Measurements from ENCODE around the gene SLC26A4. TPM values are rescaled to one million over a fixed set of nuclear protein-coding genes. Genes with fewer than 3 reads are reported as not detected.

Gene SLC26A4
- total and polyA plus RNA-seq, 9 of the 15 experiments (the other 6 are each of a cell fraction or from before 2014, with no cell fraction given): 0.09 to 1.2 (median 0.33) TPM

GRCh38 chr7:107743567-107744344 is 83.1 kb downstream of the SLC26A4 start, which contains the start of gene CBLL1 (continued):
- TF ChIP-seq ZNF639 (CRISPR knock-in tag; conservative IDR thresholded peaks at IDR 0.05 in 1 of 2, IDR thresholded peaks at IDR 0.05 in 1 of 2) (no peak; a peak in 1 of 4 replicates), ZFPM2 (CRISPR knock-in tag; IDR thresholded peaks at IDR 0.05) (no peak), NELFE (IDR thresholded peaks at IDR 0.05; ENCODE audit: insufficient read depth, insufficient read length) (no peak), TAF1 (IDR thresholded peaks at IDR 0.05; ENCODE audit: control insufficient read depth, extremely low read depth, insufficient read depth, low read length, severe bottlenecking) (peak; percentile 87), YBX1 (IDR thresholded peaks at IDR 0.05) (no peak), ZNF785 (CRISPR knock-in tag; IDR thresholded peaks at IDR 0.05) (no peak), ZC3H8 (IDR thresholded peaks at IDR 0.05) (no peak), E4F1 (CRISPR knock-in tag; IDR thresholded peaks at IDR 0.05; ENCODE audit: borderline replicate concordance) (no peak), TFAP4 (CRISPR knock-in tag; IDR thresholded peaks at IDR 0.05; ENCODE audit: borderline replicate concordance) (peak; percentile 90), GABPA (tag; conservative IDR thresholded peaks at IDR 0.05; ENCODE audit: low read depth) (peak; percentile 98), ZBTB5 (IDR thresholded peaks at IDR 0.05) (no peak), ZFP30 (CRISPR knock-in tag; IDR thresholded peaks at IDR 0.05; ENCODE audit: borderline replicate concordance) (no peak), ZNF696 (CRISPR knock-in tag; conservative IDR thresholded peaks at IDR 0.05) (no peak), ZNF41 (CRISPR knock-in tag; conservative IDR thresholded peaks at IDR 0.05) (no peak), ATF1 (CRISPR knock-in tag; IDR thresholded peaks at IDR 0.05) (no peak), ATF1 (tag; IDR thresholded peaks at IDR 0.05) (peak; percentile 89)
- TF ChIP-seq, protein P1, sequence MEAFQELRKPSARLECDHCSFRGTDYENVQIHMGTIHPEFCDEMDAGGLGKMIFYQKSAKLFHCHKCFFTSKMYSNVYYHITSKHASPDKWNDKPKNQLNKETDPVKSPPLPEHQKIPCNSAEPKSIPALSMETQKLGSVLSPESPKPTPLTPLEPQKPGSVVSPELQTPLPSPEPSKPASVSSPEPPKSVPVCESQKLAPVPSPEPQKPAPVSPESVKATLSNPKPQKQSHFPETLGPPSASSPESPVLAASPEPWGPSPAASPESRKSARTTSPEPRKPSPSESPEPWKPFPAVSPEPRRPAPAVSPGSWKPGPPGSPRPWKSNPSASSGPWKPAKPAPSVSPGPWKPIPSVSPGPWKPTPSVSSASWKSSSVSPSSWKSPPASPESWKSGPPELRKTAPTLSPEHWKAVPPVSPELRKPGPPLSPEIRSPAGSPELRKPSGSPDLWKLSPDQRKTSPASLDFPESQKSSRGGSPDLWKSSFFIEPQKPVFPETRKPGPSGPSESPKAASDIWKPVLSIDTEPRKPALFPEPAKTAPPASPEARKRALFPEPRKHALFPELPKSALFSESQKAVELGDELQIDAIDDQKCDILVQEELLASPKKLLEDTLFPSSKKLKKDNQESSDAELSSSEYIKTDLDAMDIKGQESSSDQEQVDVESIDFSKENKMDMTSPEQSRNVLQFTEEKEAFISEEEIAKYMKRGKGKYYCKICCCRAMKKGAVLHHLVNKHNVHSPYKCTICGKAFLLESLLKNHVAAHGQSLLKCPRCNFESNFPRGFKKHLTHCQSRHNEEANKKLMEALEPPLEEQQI (IDR thresholded peaks at IDR 0.05): peak; percentile 80; the same call in 1 of the 2 replicates
